ENCODE results near the gene HDAC7. TPM values are rescaled to one million over a fixed set of nuclear protein-coding genes. Genes with fewer than 3 reads are reported as not detected.

HDAC7 gene
- total and polyA plus RNA-seq, 4 donors: 49.3 to 119 (median 69.7) TPM

GRCh38 chr12:47783821-47784819 is 35.6 kb downstream of the HDAC7 start:
- Histone ChIP-seq H3K4me3 (no peak overlapping the region), H3K9me3 (ENCODE audit: control insufficient read depth in 4 of 4, insufficient read depth in 3 of 4, low read length in 3 of 4) (no peaks in the 10 kb centered on the region), H3K9ac (ENCODE audit: insufficient read depth in 1 of 2, low read length in 2 of 2) (no peak overlapping the region), H3K4me1 (ENCODE audit: control insufficient read depth in 5 of 5, insufficient read depth in 5 of 5, low read length in 5 of 5) (no peaks in the 10 kb centered on the region), H3K27me3 (ENCODE audit: control insufficient read depth in 3 of 3, insufficient read depth in 3 of 3, low read length in 2 of 3) (no peaks in the 10 kb centered on the region), H3K27ac (ENCODE audit: low read depth in 1 of 2, low read length in 1 of 2) (no peak overlapping the region), H3K36me3 (ENCODE audit: control insufficient read depth in 4 of 4, insufficient read depth in 4 of 4, low read length in 4 of 4) (peaks cover 11 to 77% (median 43%) of the 10 kb centered on the region in 4 donors)
- WGBS, 2 donors: 90 to 91% methylated on average over 20 of the region's 20 CpGs
- no peak for DNase-seq
- no peak for ATAC-seq (ENCODE audit: insufficient read depth, low FRiP score)
- no peak for TF ChIP-seq CTCF (IDR thresholded peaks at IDR 0.05; ENCODE audit: control extremely low read depth, extremely low read depth)

DNA sequence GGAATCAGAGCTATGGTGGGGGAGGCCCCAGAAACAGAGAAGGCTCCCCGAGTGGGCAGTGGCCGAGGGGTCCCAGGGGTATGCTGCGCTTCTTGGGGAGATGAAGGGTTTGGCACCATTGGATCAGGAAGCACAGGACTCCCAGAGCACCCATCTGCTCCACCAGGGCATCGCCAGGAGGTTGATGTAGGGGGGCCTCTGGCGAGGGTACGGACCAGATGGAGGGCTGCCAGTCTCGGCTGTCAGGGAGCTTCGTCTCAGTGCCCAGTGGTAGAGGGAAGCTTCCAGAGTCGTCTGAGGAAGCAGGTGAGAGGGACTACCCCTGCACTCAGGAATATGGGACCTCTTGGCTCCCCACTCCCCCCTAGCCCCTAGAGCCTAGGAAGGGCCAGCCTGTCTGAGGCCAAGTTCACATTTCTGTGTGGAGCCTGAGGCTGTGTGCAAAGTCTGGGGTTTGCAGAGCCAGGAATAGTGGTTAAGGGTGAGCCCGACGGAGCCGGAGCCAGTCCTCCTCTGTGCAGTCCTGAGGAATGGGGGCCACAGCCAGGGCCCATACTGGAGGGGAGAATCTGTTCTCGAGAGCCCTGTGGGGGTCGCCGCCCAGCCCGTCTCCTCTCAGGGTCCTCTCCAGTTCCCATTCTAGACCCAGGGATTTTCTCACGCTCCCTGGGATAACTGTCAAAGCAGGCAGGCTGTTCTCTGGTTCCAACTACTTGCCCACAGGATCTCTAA is 36.5 kb downstream of the HDAC7 start:
- ATAC-seq (ENCODE audit: insufficient read depth, low FRiP score): no peak
- H3K36me3 ChIP-seq (ENCODE audit: control insufficient read depth in 4 of 4, insufficient read depth in 4 of 4, low read length in 4 of 4): peaks cover 11 to 69% (median 37%) of the 10 kb centered on the region in 4 donors
- H3K4me3 ChIP-seq: no peak overlapping the region
- peaks cover 0 to 2% (median 0%) of the 10 kb centered on the region in 5 donors for H3K4me1 ChIP-seq (ENCODE audit: control insufficient read depth in 5 of 5, insufficient read depth in 5 of 5, low read length in 5 of 5)
- 83 to 86% methylated on average over 17 of the region's 17 CpGs for WGBS, 2 donors
- H3K27ac ChIP-seq (ENCODE audit: low read depth in 1 of 2, low read length in 1 of 2): no peak overlapping the region
- DNase-seq: no peak
- H3K9me3 ChIP-seq (ENCODE audit: control insufficient read depth in 4 of 4, insufficient read depth in 3 of 4, low read length in 3 of 4): no peaks in the 10 kb centered on the region
- TF ChIP-seq CTCF (IDR thresholded peaks at IDR 0.05; ENCODE audit: control extremely low read depth, extremely low read depth): no peak
- no peak overlapping the region for H3K9ac ChIP-seq (ENCODE audit: insufficient read depth in 1 of 2, low read length in 2 of 2)
- H3K27me3 ChIP-seq (ENCODE audit: control insufficient read depth in 3 of 3, insufficient read depth in 3 of 3, low read length in 2 of 3): no peaks in the 10 kb centered on the region

GRCh38 chr12:47782372-47782770 is 37.3 kb downstream of the HDAC7 start:
- ATAC-seq (ENCODE audit: insufficient read depth, low FRiP score) (no peak), DNase-seq (no peak)
- Histone ChIP-seq H3K9me3 (ENCODE audit: control insufficient read depth in 4 of 4, insufficient read depth in 3 of 4, low read length in 3 of 4) (no peaks in the 10 kb centered on the region), H3K27ac (ENCODE audit: low read depth in 1 of 2, low read length in 1 of 2) (peak overlapping the region in 1 of 2 donors; percentile 26), H3K9ac (ENCODE audit: insufficient read depth in 1 of 2, low read length in 2 of 2) (no peak overlapping the region), H3K27me3 (ENCODE audit: control insufficient read depth in 3 of 3, insufficient read depth in 3 of 3, low read length in 2 of 3) (no peaks in the 10 kb centered on the region), H3K4me1 (ENCODE audit: control insufficient read depth in 5 of 5, insufficient read depth in 5 of 5, low read length in 5 of 5) (peaks cover 0 to 7% (median 0%) of the 10 kb centered on the region in 5 donors), H3K4me3 (no peak overlapping the region), H3K36me3 (ENCODE audit: control insufficient read depth in 4 of 4, insufficient read depth in 4 of 4, low read length in 4 of 4) (peaks cover 11 to 61% (median 29%) of the 10 kb centered on the region in 4 donors)
- WGBS, 2 donors: 69 to 71% methylated on average over 8 of the region's 8 CpGs
- no peak for TF ChIP-seq CTCF (IDR thresholded peaks at IDR 0.05; ENCODE audit: control extremely low read depth, extremely low read depth)
